Dermis lymphatic vessel endothelial cell (primary cell): ENCODE data around the gene RNF112. TPM values are rescaled to one million over a fixed set of nuclear protein-coding genes. Genes with fewer than 3 reads are reported as not detected.

Experiments used
- total RNA-seq: library from RNA; depleted of rRNA; stranded (reverse); fragments of >200 nt; gene quantifications from 2 replicates; pipeline ENCODE4 v1.2.1, GENCODE V29; 2014

The RNF112 gene, protein sequence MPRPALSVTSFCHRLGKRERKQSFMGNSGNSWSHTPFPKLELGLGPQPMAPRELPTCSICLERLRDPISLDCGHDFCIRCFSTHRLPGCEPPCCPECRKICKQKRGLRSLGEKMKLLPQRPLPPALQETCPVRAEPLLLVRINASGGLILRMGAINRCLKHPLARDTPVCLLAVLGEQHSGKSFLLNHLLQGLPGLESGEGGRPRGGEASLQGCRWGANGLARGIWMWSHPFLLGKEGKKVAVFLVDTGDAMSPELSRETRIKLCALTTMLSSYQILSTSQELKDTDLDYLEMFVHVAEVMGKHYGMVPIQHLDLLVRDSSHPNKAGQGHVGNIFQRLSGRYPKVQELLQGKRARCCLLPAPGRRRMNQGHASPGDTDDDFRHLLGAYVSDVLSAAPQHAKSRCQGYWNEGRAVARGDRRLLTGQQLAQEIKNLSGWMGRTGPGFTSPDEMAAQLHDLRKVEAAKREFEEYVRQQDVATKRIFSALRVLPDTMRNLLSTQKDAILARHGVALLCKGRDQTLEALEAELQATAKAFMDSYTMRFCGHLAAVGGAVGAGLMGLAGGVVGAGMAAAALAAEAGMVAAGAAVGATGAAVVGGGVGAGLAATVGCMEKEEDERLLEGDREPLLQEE
- total RNA-seq, result 0.34 and 0.54 TPM in 2 replicates

DNA sequence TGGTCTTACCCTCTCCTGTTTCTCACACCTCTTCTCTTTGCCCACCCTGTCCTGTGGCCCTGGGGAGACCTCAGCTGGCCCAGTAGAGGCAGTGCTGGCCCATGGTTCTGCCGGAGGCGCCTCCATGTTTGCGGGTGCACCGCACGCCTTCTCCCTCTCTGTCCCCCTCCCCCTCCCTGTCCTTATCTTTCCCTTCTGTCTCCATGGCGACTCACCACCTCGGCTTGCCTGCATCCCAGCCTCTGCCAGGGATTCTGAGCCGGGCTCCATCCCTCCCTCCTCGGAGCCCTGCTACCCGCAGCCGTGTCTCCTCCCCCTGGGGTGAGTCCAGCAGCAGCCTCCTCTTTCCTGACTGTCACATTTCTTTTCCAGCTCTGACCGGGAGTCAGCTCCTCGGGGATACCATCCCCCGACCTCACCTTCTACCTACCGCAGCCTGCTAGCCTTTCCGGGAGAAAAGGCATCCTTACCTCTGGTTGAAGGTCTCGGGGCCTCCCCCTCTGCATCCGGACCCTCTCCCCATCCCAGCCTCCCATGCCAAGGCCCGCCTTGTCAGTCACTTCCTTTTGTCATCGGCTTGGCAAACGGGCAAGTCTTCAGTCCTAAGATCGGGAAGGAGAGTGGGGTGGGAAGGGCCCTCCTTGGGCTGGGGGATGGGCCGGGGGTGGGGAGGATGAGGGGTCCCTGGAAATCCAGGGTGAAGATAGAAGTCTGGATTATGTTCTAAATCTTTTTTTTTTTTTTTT lies at the start of gene RNF112:
TSS of gene RNF112 (plus strand) at position 358 of the 746 bp plus-strand sequence. CDS start at position 535, 177 bp downstream.

DNA sequence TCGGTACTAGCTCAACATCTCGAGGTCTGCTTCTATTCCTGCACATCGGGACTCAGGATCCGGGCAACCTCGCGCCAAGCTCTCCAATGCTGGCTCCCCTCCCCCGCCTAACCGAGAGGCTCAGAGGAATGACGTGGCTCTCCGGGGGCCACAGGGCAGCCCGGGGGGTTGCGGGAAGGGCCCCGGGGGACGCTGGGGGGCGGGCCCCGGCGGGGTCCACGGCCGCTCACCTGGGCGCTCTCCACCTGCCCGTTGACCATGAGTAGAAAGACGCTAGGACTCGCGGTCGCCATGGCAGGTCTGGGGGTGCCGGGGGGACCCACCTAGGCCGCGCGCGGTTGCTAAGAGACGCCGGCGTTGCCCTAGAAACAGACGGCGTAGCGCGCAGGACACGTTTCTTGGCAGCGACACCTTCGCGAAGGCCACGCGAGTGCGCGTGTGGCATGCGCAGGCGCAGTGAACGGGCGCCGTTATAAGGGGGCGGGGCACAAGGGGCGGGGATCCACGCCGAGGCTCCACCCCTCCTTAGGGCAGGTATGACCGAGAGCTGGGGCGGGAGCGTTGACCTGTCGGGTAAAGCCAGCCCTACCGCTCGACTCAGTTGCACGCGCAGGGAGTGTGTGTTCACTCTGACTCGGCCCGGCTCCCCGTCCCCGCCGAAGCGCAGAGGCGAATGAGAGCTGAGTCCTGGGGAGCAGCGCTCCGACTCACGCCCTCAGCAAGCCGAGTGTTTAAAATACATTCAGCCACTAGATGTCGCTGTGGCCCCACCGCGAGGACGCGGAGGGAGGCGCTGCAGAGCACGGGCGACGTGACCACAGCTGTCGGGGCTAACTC lies 48.5 kb upstream of the RNF112 start, which contains the start of gene B9D1:
TSS of gene B9D1 (minus strand) at position 447 of the 837 bp plus-strand sequence. CDS start at position 293, 154 bp downstream.

GRCh38 chr17:19378416-19379360 lies 32.3 kb upstream of the RNF112 start, which contains the start of gene MAPK7:
MAPK7 (plus strand) TSS chr17:19378498; CDS start chr17:19378901, 403 bp downstream.

DNA sequence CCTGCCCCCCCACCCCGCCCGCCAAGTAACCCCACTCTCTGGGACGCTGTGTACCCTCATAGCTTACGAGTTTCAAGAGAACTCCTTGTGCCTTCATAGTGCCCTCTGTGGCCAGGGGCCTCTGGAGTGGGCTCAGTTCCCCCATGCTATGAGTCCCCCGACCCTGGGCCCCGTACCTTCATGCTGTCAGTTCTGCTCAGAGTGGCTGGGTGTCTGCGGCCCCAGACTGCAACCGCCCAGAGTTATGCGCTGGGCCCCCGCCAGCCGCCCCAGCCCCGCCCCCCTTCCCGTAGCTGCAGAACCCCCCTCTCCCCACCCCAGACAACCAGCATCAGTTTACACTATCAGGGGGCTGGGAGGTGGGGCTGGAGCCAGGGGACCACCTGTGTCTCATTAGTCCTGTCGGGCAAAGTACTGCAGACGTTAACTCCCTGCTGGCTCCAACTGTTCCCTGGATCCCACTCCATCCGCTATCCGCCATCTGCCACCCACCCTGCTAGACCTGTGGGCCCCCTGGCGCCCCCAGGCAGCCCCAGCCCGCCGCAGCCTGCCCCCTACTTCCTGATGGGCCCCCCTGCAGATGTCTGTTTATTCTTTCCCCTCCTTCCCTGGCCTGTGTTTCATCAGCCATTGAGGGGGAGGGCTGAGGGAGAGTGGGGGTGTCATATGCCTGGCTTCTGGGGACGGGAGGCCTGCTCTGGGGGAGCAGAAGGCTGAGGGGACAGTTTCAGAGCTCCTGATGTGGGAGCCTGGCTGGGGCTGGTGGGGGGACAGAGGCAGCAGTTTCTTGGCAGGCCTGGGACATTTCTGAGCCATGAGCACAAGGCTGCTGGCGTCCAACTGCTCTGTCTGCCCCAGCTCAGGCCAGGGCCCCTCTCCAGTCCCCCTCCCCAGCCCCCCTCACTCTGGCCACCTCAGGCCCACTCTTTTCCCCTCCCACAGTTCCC lies 23.8 kb upstream of the RNF112 start, which contains the start of gene MFAP4:
TSS of gene MFAP4 (minus strand) at position 217 of the 947 bp plus-strand sequence. CDS start at position 182, 35 bp downstream.

Other genes with a start within 250 kb of the RNF112 start
- gene EPN2, start 173.9 kb upstream of the RNF112 start, total RNA-seq, result 17.7 and 18.2 TPM in 2 replicates
- 11.9 and 12.4 TPM in 2 replicates for gene B9D1, start 48.5 kb upstream of the RNF112 start, total RNA-seq
- gene MAPK7, start 32.7 kb upstream of the RNF112 start, total RNA-seq, result 11.8 and 17.2 TPM in 2 replicates
- not detected in 2 replicates for gene MFAP4, start 24.0 kb upstream of the RNF112 start, total RNA-seq
- 0.22 and 0.34 TPM in 2 replicates for gene SLC47A1, start 122.6 kb downstream of the RNF112 start, total RNA-seq
- gene ALDH3A2, start 237.5 kb downstream of the RNF112 start, total RNA-seq, result 41.5 and 55.3 TPM in 2 replicates